MCF 10A (cell line): ENCODE data around the gene ZDHHC9. TPM values are rescaled to one million over a fixed set of nuclear protein-coding genes. Genes with fewer than 3 reads are reported as not detected.

Experiments used
- BruUV-seq: library from RNA; stranded (reverse); fragments of 400-500 nt; replicated peaks from 2 replicates; lab custom pipeline; 2021; lab: Mats Ljungman, UMichigan
- CTCF ChIA-PET: fragments of 300-600 bp; sonication (Branson Sonifier 250); formaldehyde crosslinking; extraction: SDS; loops from one replicate; lab custom pipeline; 2021; ENCODE audit warnings: antibody characterized with exemption, inconsistent platforms; lab: Yijun Ruan, JAX
- POLR2A ChIA-PET: fragments of 300-600, 350-650 bp; sonication (Branson Sonifier 250); formaldehyde crosslinking; extraction: SDS; loops from one replicate; lab custom pipeline; 2020; ENCODE audit warnings: antibody characterized with exemption, inconsistent platforms; lab: Yijun Ruan, JAX
- DNase-seq: peaks from one replicate; pipeline ENCODE4 v3.0.0-alpha.2; 2018; ENCODE audit not compliant: unreplicated experiment
- H3K27ac Mint-ChIP-seq: one replicate; pipeline ENCODE4 v1.8.0; 2022; ENCODE audit warnings: mild to moderate bottlenecking, low read depth, mixed read lengths; ENCODE audit not compliant: unreplicated experiment
- H3K27me3 Mint-ChIP-seq: one replicate; pipeline ENCODE4 v1.8.0; 2022; ENCODE audit warnings: mixed read lengths; ENCODE audit not compliant: insufficient read depth, unreplicated experiment
- H3K36me3 Mint-ChIP-seq: one replicate; pipeline ENCODE4 v1.8.0; 2022; ENCODE audit warnings: mild to moderate bottlenecking, moderate library complexity, mixed read lengths; ENCODE audit not compliant: insufficient read depth, unreplicated experiment
- H3K4me1 Mint-ChIP-seq: one replicate; pipeline ENCODE4 v1.8.0; 2022; ENCODE audit warnings: mixed read lengths; ENCODE audit not compliant: insufficient read depth, unreplicated experiment
- H3K4me3 Mint-ChIP-seq: one replicate; pipeline ENCODE4 v1.8.0; 2022; ENCODE audit warnings: mild to moderate bottlenecking, moderate library complexity, mixed read lengths; ENCODE audit not compliant: unreplicated experiment
- H3K9me3 Mint-ChIP-seq: one replicate; pipeline ENCODE4 v1.8.0; 2022; ENCODE audit warnings: mixed read lengths; ENCODE audit not compliant: unreplicated experiment
- CTCF ChIP-seq: fragments of 200-600 bp; IDR thresholded peaks from one replicate; pipeline ENCODE4 v1.8.0; 2022; ENCODE audit warnings: antibody characterized with exemption, mild to moderate bottlenecking; ENCODE audit not compliant: unreplicated experiment
- intact Hi-C: fragments of 100-400 bp; cut with micrococcal nuclease; formaldehyde crosslinking; loops from 2 replicates; pipeline ENCODE4 v1.14.1; 2022
- total RNA-seq: library from RNA; stranded (reverse); gene quantifications from 2 replicates; pipeline ENCODE4 v1.2.3, GENCODE V29; 2022

Gene ZDHHC9
- total RNA-seq, 1 experiment from 2014 or later = 30.6 TPM

- ChIA-PET CTCF (interaction anchor here (0.7 kb wide), 1 partner anchor 14 kb away, joined by 3 read pairs; no protein-coding TSS in a partner anchor), POLR2A (no interaction called here)
- no TSS peak for BruUV-seq
These were observed 56.2 kb downstream of the ZDHHC9 start for GRCh38 chrX:129787336-129788055.

DNA sequence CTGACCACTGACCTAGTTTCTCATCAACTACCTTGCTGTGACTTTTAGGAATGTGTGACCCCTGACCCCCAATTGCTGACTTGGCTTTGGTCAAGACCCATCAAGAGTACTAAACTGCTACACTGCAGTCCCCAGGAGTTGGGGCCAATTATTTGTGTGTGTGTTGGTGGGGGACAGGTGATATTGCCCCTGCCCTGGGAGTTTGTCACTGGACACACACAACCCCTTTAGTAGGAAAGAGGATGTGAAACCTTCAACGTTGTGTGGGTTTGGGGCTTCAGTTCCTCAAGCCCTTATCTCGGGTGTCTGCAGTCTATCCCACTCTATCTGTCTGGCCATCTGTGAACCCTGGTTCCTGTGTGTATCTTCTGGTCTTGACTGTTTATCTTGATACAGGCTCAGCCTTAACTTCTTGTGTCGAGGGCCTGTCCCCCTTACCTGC lies 57.5 kb downstream of the ZDHHC9 start:
- TF ChIP-seq CTCF = no peak
- DNase-seq = no peak
- POLR2A ChIA-PET = no interaction called here
- Mint-ChIP-seq H3K4me1 (no peaks in the 10 kb centered on the region), H3K4me3 (no peak overlapping the region), H3K9me3 (no peaks in the 10 kb centered on the region), H3K27me3 (peaks cover 30% of the 10 kb centered on the region), H3K36me3 (no peaks in the 10 kb centered on the region), H3K27ac (no peak overlapping the region)
- BruUV-seq = no TSS peak
- intact Hi-C loops = no loop called here
- CTCF ChIA-PET = no interaction called here

More at GRCh38 chrX:129787336-129788055, 56.2 kb downstream of the ZDHHC9 start:
- H3K4me3 Mint-ChIP-seq = no peak overlapping the region
- intact Hi-C loops = no loop called here
- peaks cover 29% of the 10 kb centered on the region for H3K27me3 Mint-ChIP-seq
- H3K27ac Mint-ChIP-seq = no peak overlapping the region
- H3K36me3 Mint-ChIP-seq = no peaks in the 10 kb centered on the region
- H3K9me3 Mint-ChIP-seq = no peaks in the 10 kb centered on the region
- no peaks in the 10 kb centered on the region for H3K4me1 Mint-ChIP-seq
- no peak for TF ChIP-seq CTCF
- DNase-seq = no peak

GRCh38 chrX:129785160-129785947 lies 58.3 kb downstream of the ZDHHC9 start:
- peaks cover 37% of the 10 kb centered on the region for H3K27me3 Mint-ChIP-seq
- intact Hi-C loops = no loop called here
- no TSS peak for BruUV-seq
- H3K9me3 Mint-ChIP-seq = no peaks in the 10 kb centered on the region
- ChIA-PET POLR2A (no interaction called here), CTCF (no interaction called here)
- DNase-seq = no peak
- H3K4me3 Mint-ChIP-seq = no peak overlapping the region
- H3K36me3 Mint-ChIP-seq = no peaks in the 10 kb centered on the region
- no peaks in the 10 kb centered on the region for H3K4me1 Mint-ChIP-seq
- no peak for TF ChIP-seq CTCF
- H3K27ac Mint-ChIP-seq = no peak overlapping the region

GRCh38 chrX:129784371-129784770 lies 59.3 kb downstream of the ZDHHC9 start:
- no peak overlapping the region for H3K27ac Mint-ChIP-seq
- TF ChIP-seq CTCF = no peak
- peaks cover 46% of the 10 kb centered on the region for H3K27me3 Mint-ChIP-seq
- intact Hi-C loops = no loop called here
- H3K9me3 Mint-ChIP-seq = no peaks in the 10 kb centered on the region
- ChIA-PET POLR2A (no interaction called here), CTCF (no interaction called here)
- no peaks in the 10 kb centered on the region for H3K36me3 Mint-ChIP-seq
- no peak for DNase-seq
- H3K4me1 Mint-ChIP-seq = no peaks in the 10 kb centered on the region
- H3K4me3 Mint-ChIP-seq = no peak overlapping the region
- no TSS peak for BruUV-seq
